SK-N-SH (cell line): Measurements from ENCODE around the gene TMEM192. TPM values are rescaled to one million over a fixed set of nuclear protein-coding genes. Genes with fewer than 3 reads are reported as not detected.

Experiments
- CTCF ChIA-PET: fragments of 300-600, 350-600 bp; formaldehyde crosslinking; extraction: SDS; loops from one replicate; lab custom pipeline; 2021; lab: Yijun Ruan, JAX
- POLR2A ChIA-PET: fragments of 350-600 bp; sonication (Branson Sonifier 250); formaldehyde crosslinking; extraction: SDS; loops from one replicate; lab custom pipeline; 2020; ENCODE audit warnings: antibody characterized with exemption, inconsistent platforms; lab: Yijun Ruan, JAX
- DNase-seq: peaks from one replicate; pipeline ENCODE4 v3.0.0; 2012
- H2AFZ ChIP-seq: fragments of 200-600 bp; sonication (generic); 2 replicates; pipeline ENCODE4 v1.8.1; 2016; ENCODE audit warnings: antibody characterized with exemption, mild to moderate bottlenecking, low read depth
- H3F3A ChIP-seq: fragments of 200-600 bp; sonication (generic); replicated peaks from 2 replicates; pipeline ENCODE3; 2016; ENCODE audit warnings: antibody characterized with exemption, mild to moderate bottlenecking; ENCODE audit not compliant: insufficient read depth
- H3K27ac ChIP-seq, 2 experiments: fragments of 200-500 bp in 1 of 2; fragments of 200-600 bp in 1 of 2; sonication (Bioruptor generic) in 1 of 2; sonication (generic), shearing (Covaris generic) in 1 of 2; 2 replicates each; pipeline versions ENCODE4 v1.5.1 to v1.6.1; 2014 to 2016; ENCODE audit warnings: low read depth in 2 of 2, inconsistent platforms in 1 of 2, low read length in 1 of 2, mild to moderate bottlenecking in 1 of 2, mixed read lengths in 1 of 2
- H3K27me3 ChIP-seq: fragments of 200-600 bp; sonication (generic), shearing (Covaris generic); 2 replicates; pipeline ENCODE4 v1.6.1; 2016; ENCODE audit warnings: mixed run types; ENCODE audit not compliant: insufficient read depth
- H3K36me3 ChIP-seq, 2 experiments: fragments of 200-500 bp in 1 of 2; fragments of 200-600 bp in 1 of 2; sonication (Bioruptor generic) in 1 of 2; sonication (generic) in 1 of 2; replicated peaks in 1 of 2; 2 replicates each; pipeline versions ENCODE3 to v1.5.1; 2014 to 2016; ENCODE audit warnings: low read length in 1 of 2, mild to moderate bottlenecking in 1 of 2; ENCODE audit not compliant: insufficient read depth in 2 of 2, control insufficient read depth in 1 of 2
- H3K4me1 ChIP-seq, 2 experiments: fragments of 200-500 bp in 1 of 2; fragments of 200-600 bp in 1 of 2; sonication (Bioruptor generic) in 1 of 2; sonication (generic), shearing (Covaris generic) in 1 of 2; 2 replicates each; pipeline versions ENCODE4 v1.5.1 to v1.6.1; 2014 to 2016; ENCODE audit warnings: low read depth in 1 of 2, low read length in 1 of 2, mixed run types in 1 of 2; ENCODE audit not compliant: insufficient read depth in 2 of 2, control insufficient read depth in 1 of 2
- H3K4me2 ChIP-seq: fragments of 200-600 bp; sonication (generic), shearing (Covaris generic); 2 replicates; pipeline ENCODE4 v1.6.1; 2017; ENCODE audit warnings: mixed run types
- H3K4me3 ChIP-seq, 2 experiments: fragments of 200-500 bp in 1 of 2; fragments of 200-600 bp in 1 of 2; sonication (Bioruptor generic) in 1 of 2; sonication (generic), shearing (Covaris generic) in 1 of 2; 2 replicates each; pipeline versions ENCODE4 v1.5.1 to v1.8.1; 2014 to 2016; ENCODE audit warnings: low read depth in 2 of 2, inconsistent platforms in 1 of 2, low read length in 1 of 2, mild to moderate bottlenecking in 1 of 2, mixed read lengths in 1 of 2, moderate library complexity in 1 of 2
- H3K79me2 ChIP-seq: fragments of 200-600 bp; sonication (generic); 2 replicates; pipeline ENCODE4 v1.8.1; 2017; ENCODE audit warnings: mild to moderate bottlenecking; ENCODE audit not compliant: insufficient read depth
- H3K9ac ChIP-seq: fragments of 200-600 bp; sonication (generic); 2 replicates; pipeline ENCODE4 v1.6.1; 2017; ENCODE audit warnings: mixed run types
- H3K9me2 ChIP-seq: fragments of 200-600 bp; sonication (generic); 2 replicates; pipeline ENCODE4 v1.6.1; 2017; ENCODE audit warnings: mixed run types
- H3K9me3 ChIP-seq: fragments of 200-600 bp; sonication (generic); 2 replicates; pipeline ENCODE4 v1.6.1; 2017; ENCODE audit warnings: mixed run types, mild to moderate bottlenecking, moderate library complexity
- H4K20me1 ChIP-seq: fragments of 200-600 bp; sonication (generic); 2 replicates; pipeline ENCODE4 v1.6.1; 2017; ENCODE audit warnings: mild to moderate bottlenecking, mixed run types; ENCODE audit not compliant: insufficient read depth
- CHD2 ChIP-seq: fragments of 150-350 bp; IDR thresholded peaks from 2 replicates; pipeline ENCODE4 v1.6.1; 2018; ENCODE audit warnings: low read length; ENCODE audit not compliant: partially characterized antibody
- EP300 ChIP-seq, 2 experiments: IDR thresholded peaks; 2 replicates each; pipeline versions ENCODE4 v1.4.0 to v1.6.1; 2012; ENCODE audit warnings: borderline replicate concordance in 1 of 2, low read depth in 1 of 2, low read length in 1 of 2
- FOXJ3 ChIP-seq: sonication (generic); formaldehyde crosslinking; IDR thresholded peaks from 2 replicates; pipeline ENCODE4 v1.5.1; 2020; ENCODE audit warnings: mild to moderate bottlenecking, missing genetic modification reagents
- FOXM1 ChIP-seq: IDR thresholded peaks from 2 replicates; pipeline ENCODE4 v1.4.0; 2012; ENCODE audit warnings: low read depth, mild to moderate bottlenecking
- MAX ChIP-seq: IDR thresholded peaks from 2 replicates; pipeline ENCODE4 v1.4.0; 2012; ENCODE audit warnings: low read depth
- MEF2A ChIP-seq: IDR thresholded peaks from 2 replicates; pipeline ENCODE4 v1.4.0; 2012; ENCODE audit warnings: low read depth, borderline replicate concordance
- POLR2AphosphoS5 ChIP-seq: IDR thresholded peaks from 2 replicates; pipeline ENCODE4 v1.6.1; 2012; ENCODE audit warnings: low read depth, low read length
- RCOR1 ChIP-seq: fragments of 150-350 bp; IDR thresholded peaks from 2 replicates; pipeline ENCODE4 v1.6.1; 2017; ENCODE audit warnings: antibody characterized with exemption, low read length
- WGBS: methylation state at CpG from one replicate; pipeline ENCODE4 v1.1.6; 2017; ENCODE audit warnings: low lambda C conversion rate; 5-methylcytosine and 5-hydroxymethylcytosine counted together
- polyA plus RNA-seq, 3 experiments: library from polyadenylated mRNA; depleted of rRNA; stranded (reverse); fragments of >200 nt; gene quantifications; 2 replicates each; pipeline ENCODE4 v1.2.3, GENCODE V29; 2012
- TF ChIP-seq, protein P1 (sequence below): IDR thresholded peaks from 2 replicates; pipeline ENCODE4; 2012
- TF ChIP-seq, protein P2 (sequence below): IDR thresholded peaks from 2 replicates; pipeline ENCODE4 v1.4.0; 2012; ENCODE audit warnings: low read depth, borderline replicate concordance
- TF ChIP-seq, protein P3 (sequence below): IDR thresholded peaks from 2 replicates; pipeline ENCODE4 v1.6.1; 2012; ENCODE audit warnings: mild to moderate bottlenecking, low read depth, low read length, moderate library complexity

Gene TMEM192
- polyA plus RNA-seq, 1 of the 3 experiments (the other 2 are of a cell fraction) = 9.1 TPM

DNA sequence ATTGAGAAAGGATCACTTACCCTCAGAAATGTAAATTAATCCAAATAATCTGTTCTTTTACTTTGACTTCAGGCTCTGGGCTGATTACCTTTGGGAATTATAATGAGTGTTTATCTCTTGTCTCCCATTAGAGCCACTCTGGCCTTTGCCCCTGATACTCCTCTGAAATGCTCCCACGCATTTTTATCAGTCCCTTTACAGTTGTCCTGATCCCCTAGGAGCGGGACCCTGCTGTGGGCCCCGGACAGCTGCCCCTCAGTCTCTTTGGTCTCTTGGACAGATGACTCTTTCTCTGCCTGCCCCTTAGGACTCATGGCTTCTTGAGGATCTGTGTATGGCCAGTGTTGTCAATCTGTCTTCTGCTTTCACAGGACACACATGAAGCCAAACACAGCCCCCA, 60.0 kb downstream of the TMEM192 start (continued):
- TF ChIP-seq, protein P1, sequence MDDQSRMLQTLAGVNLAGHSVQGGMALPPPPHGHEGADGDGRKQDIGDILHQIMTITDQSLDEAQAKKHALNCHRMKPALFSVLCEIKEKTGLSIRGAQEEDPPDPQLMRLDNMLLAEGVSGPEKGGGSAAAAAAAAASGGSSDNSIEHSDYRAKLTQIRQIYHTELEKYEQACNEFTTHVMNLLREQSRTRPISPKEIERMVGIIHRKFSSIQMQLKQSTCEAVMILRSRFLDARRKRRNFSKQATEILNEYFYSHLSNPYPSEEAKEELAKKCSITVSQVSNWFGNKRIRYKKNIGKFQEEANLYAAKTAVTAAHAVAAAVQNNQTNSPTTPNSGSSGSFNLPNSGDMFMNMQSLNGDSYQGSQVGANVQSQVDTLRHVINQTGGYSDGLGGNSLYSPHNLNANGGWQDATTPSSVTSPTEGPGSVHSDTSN = no peak
- TF ChIP-seq RCOR1 (no peak), MAX (no peak), CHD2 (no peak), EP300 (IDR thresholded peaks at IDR 0.05; ENCODE audit: borderline replicate concordance in 1 of 2, low read depth in 1 of 2, low read length in 1 of 2) (no peak), POLR2AphosphoS5 (no peak), FOXJ3 (CRISPR knock-in tag) (no peak), FOXM1 (no peak)
- TF ChIP-seq, protein P2, sequence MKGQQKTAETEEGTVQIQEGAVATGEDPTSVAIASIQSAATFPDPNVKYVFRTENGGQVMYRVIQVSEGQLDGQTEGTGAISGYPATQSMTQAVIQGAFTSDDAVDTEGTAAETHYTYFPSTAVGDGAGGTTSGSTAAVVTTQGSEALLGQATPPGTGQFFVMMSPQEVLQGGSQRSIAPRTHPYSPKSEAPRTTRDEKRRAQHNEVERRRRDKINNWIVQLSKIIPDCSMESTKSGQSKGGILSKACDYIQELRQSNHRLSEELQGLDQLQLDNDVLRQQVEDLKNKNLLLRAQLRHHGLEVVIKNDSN = no peak
- TF ChIP-seq, protein P3, sequence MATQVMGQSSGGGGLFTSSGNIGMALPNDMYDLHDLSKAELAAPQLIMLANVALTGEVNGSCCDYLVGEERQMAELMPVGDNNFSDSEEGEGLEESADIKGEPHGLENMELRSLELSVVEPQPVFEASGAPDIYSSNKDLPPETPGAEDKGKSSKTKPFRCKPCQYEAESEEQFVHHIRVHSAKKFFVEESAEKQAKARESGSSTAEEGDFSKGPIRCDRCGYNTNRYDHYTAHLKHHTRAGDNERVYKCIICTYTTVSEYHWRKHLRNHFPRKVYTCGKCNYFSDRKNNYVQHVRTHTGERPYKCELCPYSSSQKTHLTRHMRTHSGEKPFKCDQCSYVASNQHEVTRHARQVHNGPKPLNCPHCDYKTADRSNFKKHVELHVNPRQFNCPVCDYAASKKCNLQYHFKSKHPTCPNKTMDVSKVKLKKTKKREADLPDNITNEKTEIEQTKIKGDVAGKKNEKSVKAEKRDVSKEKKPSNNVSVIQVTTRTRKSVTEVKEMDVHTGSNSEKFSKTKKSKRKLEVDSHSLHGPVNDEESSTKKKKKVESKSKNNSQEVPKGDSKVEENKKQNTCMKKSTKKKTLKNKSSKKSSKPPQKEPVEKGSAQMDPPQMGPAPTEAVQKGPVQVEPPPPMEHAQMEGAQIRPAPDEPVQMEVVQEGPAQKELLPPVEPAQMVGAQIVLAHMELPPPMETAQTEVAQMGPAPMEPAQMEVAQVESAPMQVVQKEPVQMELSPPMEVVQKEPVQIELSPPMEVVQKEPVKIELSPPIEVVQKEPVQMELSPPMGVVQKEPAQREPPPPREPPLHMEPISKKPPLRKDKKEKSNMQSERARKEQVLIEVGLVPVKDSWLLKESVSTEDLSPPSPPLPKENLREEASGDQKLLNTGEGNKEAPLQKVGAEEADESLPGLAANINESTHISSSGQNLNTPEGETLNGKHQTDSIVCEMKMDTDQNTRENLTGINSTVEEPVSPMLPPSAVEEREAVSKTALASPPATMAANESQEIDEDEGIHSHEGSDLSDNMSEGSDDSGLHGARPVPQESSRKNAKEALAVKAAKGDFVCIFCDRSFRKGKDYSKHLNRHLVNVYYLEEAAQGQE = no peak

DNA sequence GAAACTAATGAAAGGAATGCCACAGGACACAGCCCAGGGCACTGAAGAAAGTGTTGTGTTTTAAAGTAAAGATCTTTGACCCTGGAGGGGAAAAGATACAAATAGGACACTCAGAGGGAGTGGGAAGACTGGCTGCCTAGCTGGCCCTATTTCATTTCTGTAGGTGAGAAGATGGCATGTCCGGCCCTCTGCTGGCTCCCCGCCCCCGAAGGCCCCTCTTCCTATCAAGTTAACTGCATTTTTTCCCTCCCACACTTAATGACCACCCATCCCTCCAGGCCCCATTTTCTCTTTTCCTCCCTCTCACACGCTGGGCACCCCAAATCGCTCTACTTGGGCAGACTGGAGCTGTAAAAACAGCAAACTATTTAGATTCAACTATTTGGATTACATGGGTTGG, 64.5 kb downstream of the TMEM192 start:
- WGBS = 4% methylated on average over 5 of the region's 5 CpGs
- Histone ChIP-seq H3K9me2 (no peaks in the 10 kb centered on the region), H3F3A (no peaks in the 10 kb centered on the region), H3K79me2 (no peaks in the 10 kb centered on the region), H3K9me3 (no peaks in the 10 kb centered on the region), H3K27ac (no peak overlapping the region), H2AFZ (no peak overlapping the region), H3K4me2 (no peak overlapping the region), H4K20me1 (no peaks in the 10 kb centered on the region), H3K9ac (no peak overlapping the region), H3K27me3 (peaks cover 6% of the 10 kb centered on the region; the same call in 1 of the 2 replicates), H3K4me3 (no peak overlapping the region), H3K36me3 (no peaks in the 10 kb centered on the region), H3K4me1 (no peaks in the 10 kb centered on the region)
- POLR2A ChIA-PET = no interaction called here
- CTCF ChIA-PET = no interaction called here
- no peak for DNase-seq
- TF ChIP-seq MEF2A (no peak), CHD2 (no peak)
- TF ChIP-seq, protein P1 = no peak
